Mesenteric fat pad (tissue), 1 donor: ENCODE data around the gene KLHL42. TPM values are rescaled to one million over a fixed set of nuclear protein-coding genes. Genes with fewer than 3 reads are reported as not detected.

ENCODE experiments used
- DNase-seq: peaks from one replicate; pipeline ENCODE4 v3.0.0-alpha.2; 2020; ENCODE audit warnings: low spot score
- total RNA-seq: library from RNA; stranded (reverse); fragmentation: NEBNext Ultra II Directional; extraction: Animal tissue kit (Norgen Biotek cat#: 25700); gene quantifications from one replicate; pipeline ENCODE4 v1.2.1, GENCODE V29; 2021
- donor health status: DM: yes; HTN: yes; CAD: no.

KLHL42 gene
- total RNA-seq, 1 donor from 2014 or later, result 22.7 TPM

GRCh38 chr12:27852117-27852516, 72.1 kb downstream of the KLHL42 start:
- DNase-seq, result no peak

Other genes with a start within 250 kb of the KLHL42 start
- gene REP15, start 83.8 kb upstream of the KLHL42 start, total RNA-seq, result 2.3 TPM
- gene MRPS35, start 69.4 kb upstream of the KLHL42 start, total RNA-seq, result 32.1 TPM
- gene MANSC4, start within 50 bp of the KLHL42 start, total RNA-seq, result not detected
- gene PTHLH, start 192.5 kb downstream of the KLHL42 start, total RNA-seq, result not detected